A549 (cell line): ENCODE results near the gene BRSK2. TPM values are rescaled to one million over a fixed set of nuclear protein-coding genes. Genes with fewer than 3 reads are reported as not detected.

Source experiments
- ATAC-seq, 2 experiments: fragments of 200-7000 bp in 1 of 2; fragments of >200 bp in 1 of 2; cut with Nextera tagmentation in 1 of 2; cut with Tn5 transposase in 1 of 2; 3 replicates each; pipeline versions ENCODE4 v1.8.0 to v1.9.1; 2018 to 2020; ENCODE audit warnings: mild to moderate bottlenecking in 1 of 2, moderate library complexity in 1 of 2
- CTCF ChIA-PET: fragments of 300-600 bp; sonication (Branson Sonifier 250); formaldehyde crosslinking; extraction: SDS; loops from one replicate; lab custom pipeline; 2021; ENCODE audit warnings: antibody characterized with exemption, inconsistent platforms; lab: Yijun Ruan, JAX
- POLR2A ChIA-PET: fragments of 350-600 bp; formaldehyde crosslinking; extraction: SDS; loops from one replicate; lab custom pipeline; 2021; ENCODE audit warnings: antibody characterized with exemption, inconsistent platforms; lab: Yijun Ruan, JAX
- DNase-seq, 2 experiments: peaks; one replicate each; pipeline versions ENCODE4 v3.0.0 to v3.0.0-alpha.2; 2011 to 2016; ENCODE audit warnings: low read depth in 1 of 2, low spot score in 1 of 2
- FAIRE-seq: peaks from 2 replicates; lab custom pipeline; 2011; peaks lifted over from hg19 to GRCh38; lab: Jason Lieb, UNC
- H3K27ac ChIP-seq, 2 experiments: fragments of >200 bp; sonication (Bioruptor Twin); formaldehyde crosslinking; 3 replicates each; pipeline ENCODE4 v1.5.1; 2016 to 2017
- H3K4me1 ChIP-seq: fragments of >200 bp; sonication (Bioruptor Twin); formaldehyde crosslinking; 3 replicates; pipeline ENCODE4 v1.6.1; 2016
- H3K4me2 ChIP-seq: fragments of >200 bp; sonication (Bioruptor Twin); formaldehyde crosslinking; 3 replicates; pipeline ENCODE4 v1.6.1; 2016
- H3K4me3 ChIP-seq: fragments of >200 bp; sonication (Bioruptor Twin); formaldehyde crosslinking; 3 replicates; pipeline ENCODE4 v1.5.1; 2016
- H3K9me3 ChIP-seq: fragments of >200 bp; sonication (Bioruptor Twin); formaldehyde crosslinking; 3 replicates; pipeline ENCODE4 v1.6.1; 2016
- BCL3 ChIP-seq: fragments of >200 bp; sonication (Bioruptor Twin); formaldehyde crosslinking; IDR thresholded peaks from 3 replicates; pipeline ENCODE4 v1.6.1; 2016
- BHLHE40 ChIP-seq: IDR thresholded peaks from 2 replicates; pipeline ENCODE4 v1.6.1; 2012; ENCODE audit warnings: low read depth, low read length, inconsistent platforms
- CBX8 ChIP-seq: fragments of 200-600 bp; sonication (generic); IDR thresholded peaks from 2 replicates; pipeline ENCODE4 v1.6.1; 2016
- CHD2 ChIP-seq: fragments of 150-350 bp; IDR thresholded peaks from 2 replicates; pipeline ENCODE4 v1.6.1; 2014; ENCODE audit warnings: low read length; ENCODE audit not compliant: partially characterized antibody
- CHD4 ChIP-seq: fragments of 200-600 bp; sonication (generic); IDR thresholded peaks from 2 replicates; pipeline ENCODE4 v1.6.1; 2016; ENCODE audit warnings: antibody characterized with exemption, mild to moderate bottlenecking, borderline replicate concordance
- CTCF ChIP-seq: fragments of >200 bp; sonication (Bioruptor Twin); formaldehyde crosslinking; IDR thresholded peaks from 3 replicates; pipeline ENCODE4 v1.5.1; 2016
- EHF ChIP-seq: fragments of 250-450 bp; sonication (Bioruptor Pico); IDR thresholded peaks from 2 replicates; pipeline ENCODE4 v1.5.0; 2020; ENCODE audit warnings: mild to moderate bottlenecking
- FOSL2 ChIP-seq, 2 experiments: fragments of 450-650 bp in 1 of 2; fragments of >200 bp in 1 of 2; sonication (Bioruptor Twin) in 1 of 2; formaldehyde crosslinking; IDR thresholded peaks; 2 replicates each; pipeline versions ENCODE4 v1.5.0 to v1.6.1; 2016 to 2020; ENCODE audit warnings: mild to moderate bottlenecking in 1 of 2, moderate library complexity in 1 of 2
- GATA3 ChIP-seq: IDR thresholded peaks from 2 replicates; pipeline ENCODE4 v1.6.1; 2012; ENCODE audit warnings: borderline replicate concordance
- HOXB13 ChIP-seq: fragments of 250-450 bp; sonication (Bioruptor Pico); IDR thresholded peaks from 2 replicates; pipeline ENCODE4 v1.5.0; 2020; ENCODE audit warnings: low read depth, mild to moderate bottlenecking, moderate library complexity
- HOXB5 ChIP-seq: fragments of 250-450 bp; sonication (Bioruptor Pico); IDR thresholded peaks from 2 replicates; pipeline ENCODE4 v1.5.0; 2020; ENCODE audit warnings: mild to moderate bottlenecking, moderate library complexity
- MAZ ChIP-seq: fragments of 150-350 bp; IDR thresholded peaks from 2 replicates; pipeline ENCODE4 v1.6.1; 2014; ENCODE audit warnings: antibody characterized with exemption, low read depth, low read length, borderline replicate concordance
- POLR2AphosphoS2 ChIP-seq: conservative IDR thresholded peaks from 2 replicates; pipeline ENCODE4 v1.6.1; 2012; ENCODE audit warnings: low read length, improper control_type of control experiment, inconsistent platforms
- RAD21 ChIP-seq, 2 experiments: fragments of >200 bp in 1 of 2; sonication (Bioruptor Twin) in 1 of 2; formaldehyde crosslinking in 1 of 2; IDR thresholded peaks in 1 of 2; conservative IDR thresholded peaks in 1 of 2; 2 replicates in 1 of 2; 3 replicates in 1 of 2; pipeline ENCODE4 v1.6.1; 2012 to 2018; ENCODE audit warnings: inconsistent platforms in 1 of 2
- REST ChIP-seq: fragments of 200-600 bp; sonication (generic); IDR thresholded peaks from 2 replicates; pipeline ENCODE4 v1.6.1; 2016; ENCODE audit warnings: antibody characterized with exemption, mild to moderate bottlenecking, moderate library complexity
- RFX5 ChIP-seq: fragments of 450-650 bp; IDR thresholded peaks from 2 replicates; pipeline ENCODE4 v1.7.1; 2014; ENCODE audit warnings: antibody characterized with exemption, mild to moderate bottlenecking, moderate library complexity
- TP53 ChIP-seq: fragments of 250-450 bp; sonication (Bioruptor Pico); IDR thresholded peaks from 2 replicates; pipeline ENCODE4 v1.5.0; 2021; ENCODE audit warnings: mild to moderate bottlenecking, moderate library complexity
- ZC3H11A ChIP-seq: fragments of 450-650 bp; IDR thresholded peaks from 2 replicates; pipeline ENCODE4 v1.6.1; 2014; ENCODE audit warnings: antibody characterized with exemption, mild to moderate bottlenecking
- WGBS: methylation state at CpG from one replicate; pipeline ENCODE4 v1.1.6; 2017; ENCODE audit errors: missing lambda C conversion rate; 5-methylcytosine and 5-hydroxymethylcytosine counted together
- polyA plus RNA-seq, 4 experiments: library from polyadenylated mRNA; depleted of rRNA in 3 of 4; stranded (reverse); fragments of >200 nt; fragmentation: RNase III in 1 of 4; extraction: RNeasy Plus Mini Kit Qiagen cat#74134 plus additional on column Dnase treatment in 1 of 4; gene quantifications; 2 replicates in 3 of 4; 3 replicates in 1 of 4; pipeline ENCODE4 v1.2.3, GENCODE V29; 2011 to 2017

BRSK2 gene
- polyA plus RNA-seq, 2 of the 4 experiments (the other 2 are of a cell fraction), result 3.8 to 10.1 TPM

GRCh38 chr11:1476940-1477736 is 87.4 kb downstream of the BRSK2 start:
- TF ChIP-seq MAZ (no peak), HOXB5 (CRISPR knock-in tag) (no peak), ZC3H11A (no peak), CHD2 (no peak)
- TF ChIP-seq, all 56 proteins: peak for 0
- CTCF ChIA-PET, result interaction anchor here (1.6 kb wide), 1 partner anchor 38 kb away, joined by 5 read pairs; no protein-coding TSS in a partner anchor
- H3K9me3 ChIP-seq, result no peaks in the 10 kb centered on the region
- no peak for DNase-seq
- POLR2A ChIA-PET, result no interaction called here
- 91% methylated on average over 20 of the region's 20 CpGs for WGBS
- ATAC-seq, result no peak
- FAIRE-seq, result no peak
- H3K4me1 ChIP-seq, result no peaks in the 10 kb centered on the region
- H3K4me3 ChIP-seq, result no peak overlapping the region
- H3K27ac ChIP-seq, result no peak overlapping the region
- H3K4me2 ChIP-seq, result no peak overlapping the region

GRCh38 chr11:1478011-1478410 is 88.3 kb downstream of the BRSK2 start:
- 91% methylated on average over 8 of the region's 13 CpGs for whole genome bisulfite sequencing

More at GRCh38 chr11:1478011-1478410, 88.3 kb downstream of the BRSK2 start:
- TF ChIP-seq BCL3 (no peak), CBX8 (no peak), CHD4 (no peak), FOSL2 (IDR thresholded peaks at IDR 0.05) (no peak), FOSL2 (CRISPR knock-in tag; IDR thresholded peaks at IDR 0.05) (no peak), POLR2AphosphoS2 (no peak), RAD21 (conservative IDR thresholded peaks at IDR 0.05 in 1 of 2, IDR thresholded peaks at IDR 0.05 in 1 of 2) (no peak), GATA3 (no peak), BHLHE40 (no peak), ZC3H11A (no peak), TP53 (no peak), REST (no peak), HOXB13 (CRISPR knock-in tag) (no peak), CTCF (no peak), EHF (CRISPR knock-in tag) (no peak), RFX5 (no peak)
- TF ChIP-seq, all 56 proteins: peak for 0
- no peak for ATAC-seq
- no peak for FAIRE-seq
- Histone ChIP-seq H3K27ac (no peak overlapping the region), H3K4me2 (no peak overlapping the region), H3K9me3 (no peaks in the 10 kb centered on the region), H3K4me3 (no peak overlapping the region), H3K4me1 (no peaks in the 10 kb centered on the region)
- DNase-seq, result no peak
- ChIA-PET CTCF (interaction anchor here (1.6 kb wide), 1 partner anchor 38 kb away, joined by 5 read pairs; no protein-coding TSS in a partner anchor), POLR2A (no interaction called here)
